Germinal center (tissue), 1 donor: ENCODE data around the gene PAQR7.

Experiments
- DNase-seq: peaks from one replicate; pipeline ENCODE4 v3.0.0; 2012; ENCODE audit warnings: mixed read lengths, low spot score

The PAQR7 gene

GRCh38 chr1:25875154-25875855 is at the start of gene PAQR7:
Gene PAQR7, minus strand, starts transcription at chr1:25875708. Its CDS starts 11,869 bp downstream, at chr1:25863839.
- peak; percentile 66 for DNase-seq

- DNase-seq: no peak
Measured at GRCh38 chr1:25924454-25924853, 48.9 kb upstream of the PAQR7 start.

GRCh38 chr1:25922971-25923552 is 47.6 kb upstream of the PAQR7 start:
- DNase-seq: no peak

DNA sequence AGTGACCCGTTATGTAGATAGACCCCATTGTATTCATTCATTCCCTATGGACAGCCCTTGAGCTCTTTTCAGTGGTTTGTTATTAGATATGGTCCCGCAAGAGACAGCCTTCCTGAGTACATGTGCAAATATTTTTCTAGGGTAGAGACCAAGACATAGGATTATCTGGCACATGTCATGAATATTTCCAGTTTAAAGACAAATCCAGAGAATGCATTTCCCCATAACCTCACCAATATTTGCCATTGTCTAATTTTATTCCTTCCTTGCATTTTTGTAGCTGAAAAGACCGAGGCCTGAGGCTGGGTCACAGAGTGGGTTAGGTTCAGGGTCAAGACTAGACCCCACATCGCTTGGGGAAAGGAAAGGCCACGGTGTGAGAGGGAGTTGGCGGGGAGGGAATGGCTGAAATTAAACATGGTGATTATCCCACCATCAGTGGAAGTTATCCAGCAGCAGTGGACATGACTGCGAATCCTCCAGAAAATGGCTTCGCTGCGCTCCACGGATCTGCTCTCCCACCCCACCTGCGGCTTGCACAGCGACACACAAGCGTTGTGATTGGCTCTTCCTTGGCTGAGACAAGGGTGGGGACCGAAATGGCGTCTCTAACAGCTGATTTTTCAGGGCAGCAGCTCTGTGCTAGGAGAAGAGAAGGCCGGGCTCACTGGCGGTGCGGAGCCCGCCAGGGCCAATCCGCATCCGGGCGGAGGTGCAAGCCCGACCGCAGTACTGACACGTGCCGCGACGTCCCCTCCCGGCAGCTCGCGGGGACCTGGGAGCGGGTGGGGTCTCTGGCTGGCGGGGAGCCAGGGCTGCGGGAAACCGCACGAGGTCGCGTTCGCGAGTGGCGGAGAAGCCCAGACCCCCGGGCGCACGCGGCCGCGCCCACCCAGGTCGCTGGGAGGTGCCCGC is 46.8 kb upstream of the PAQR7 start:
- DNase-seq: no peak

DNA sequence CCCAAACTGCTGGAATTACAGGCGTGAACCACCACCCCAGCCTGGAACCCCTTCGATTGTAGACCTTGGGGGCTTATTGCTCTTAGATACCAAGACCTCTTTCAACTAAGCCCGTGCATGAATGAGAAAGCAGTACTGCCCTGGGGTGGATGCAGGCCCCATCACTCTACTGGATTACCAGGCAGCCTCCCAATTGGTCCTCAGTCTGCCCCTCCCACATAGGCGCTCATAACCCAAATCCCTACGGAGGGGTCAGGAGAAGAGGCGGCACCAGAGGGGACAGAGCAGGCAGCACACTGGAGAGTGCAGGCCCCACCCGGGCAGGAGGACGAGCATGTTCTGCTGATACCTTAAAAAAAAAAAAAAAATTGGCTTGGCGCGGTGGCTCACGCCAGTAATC is 43.1 kb upstream of the PAQR7 start:
- no peak for DNase-seq

- no peak for DNase-seq
Measured at GRCh38 chr1:25917996-25918395, 42.5 kb upstream of the PAQR7 start.

- no peak for DNase-seq
Measured at GRCh38 chr1:25916460-25916859, 41.0 kb upstream of the PAQR7 start.

- peak; percentile 25 for DNase-seq
Measured at GRCh38 chr1:25914074-25914995, 38.8 kb upstream of the PAQR7 start.

DNA sequence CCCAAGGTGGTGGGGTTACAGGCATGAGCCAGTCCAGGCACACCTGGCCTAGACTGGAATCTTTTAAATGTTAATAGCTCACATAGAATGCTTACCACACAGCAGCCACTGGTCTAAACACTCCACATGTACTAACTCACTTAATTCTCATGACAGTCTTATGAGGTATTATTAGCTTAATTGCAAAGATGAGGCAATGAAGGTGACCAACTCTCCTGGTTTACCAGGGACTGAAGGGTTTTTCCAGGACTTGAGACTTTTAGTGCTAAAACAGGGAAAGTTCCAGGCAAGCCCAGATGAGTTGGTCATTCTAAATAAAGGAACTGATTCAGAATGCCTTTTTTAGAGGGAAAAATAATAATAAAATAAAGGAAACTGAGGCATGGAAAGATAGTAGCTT is 37.7 kb upstream of the PAQR7 start:
- no peak for DNase-seq

- no peak for DNase-seq
Measured at GRCh38 chr1:25912076-25912831, 36.7 kb upstream of the PAQR7 start.

DNA sequence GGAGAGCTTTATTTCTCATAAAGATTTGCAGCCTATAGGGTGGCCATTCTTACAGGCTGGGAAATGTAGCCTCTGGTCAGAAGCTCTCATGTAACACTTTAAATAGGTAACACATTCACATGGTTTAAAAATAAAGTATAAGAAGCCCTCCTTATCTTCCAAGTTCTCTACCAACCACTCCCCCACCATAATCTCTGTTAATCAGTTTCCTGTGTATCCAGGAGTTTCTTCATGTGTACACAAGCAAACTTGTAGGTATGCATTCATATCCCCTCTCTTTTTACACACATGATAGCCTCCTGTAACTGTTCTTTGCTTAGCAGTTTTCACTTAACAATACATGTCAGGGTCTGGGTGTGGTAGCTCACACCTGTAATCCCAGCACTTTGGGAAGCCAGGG is 35.7 kb upstream of the PAQR7 start:
- DNase-seq: no peak

DNA sequence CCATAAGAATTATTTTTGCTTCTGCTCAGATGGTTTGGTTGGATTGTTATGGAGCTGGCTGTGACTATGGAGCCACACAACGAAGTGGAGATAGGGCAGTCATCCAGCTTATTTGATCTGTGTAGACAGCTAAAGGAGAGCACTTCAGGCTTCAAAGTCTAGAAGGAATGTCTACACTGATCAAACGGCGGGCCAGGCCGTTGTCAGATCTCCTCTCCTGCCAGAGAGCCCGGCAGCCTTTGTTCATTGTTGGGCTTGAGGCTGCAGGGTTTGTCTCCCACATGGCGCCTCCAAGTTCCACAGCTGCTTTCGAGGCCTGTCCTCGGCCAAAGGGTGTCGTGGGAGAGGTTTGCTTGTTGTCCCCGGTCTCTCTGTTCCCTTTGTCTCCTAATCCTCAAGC is 33.5 kb upstream of the PAQR7 start:
- DNase-seq: no peak

- DNase-seq: no peak
Measured at GRCh38 chr1:25908161-25908560, 32.7 kb upstream of the PAQR7 start.

DNA sequence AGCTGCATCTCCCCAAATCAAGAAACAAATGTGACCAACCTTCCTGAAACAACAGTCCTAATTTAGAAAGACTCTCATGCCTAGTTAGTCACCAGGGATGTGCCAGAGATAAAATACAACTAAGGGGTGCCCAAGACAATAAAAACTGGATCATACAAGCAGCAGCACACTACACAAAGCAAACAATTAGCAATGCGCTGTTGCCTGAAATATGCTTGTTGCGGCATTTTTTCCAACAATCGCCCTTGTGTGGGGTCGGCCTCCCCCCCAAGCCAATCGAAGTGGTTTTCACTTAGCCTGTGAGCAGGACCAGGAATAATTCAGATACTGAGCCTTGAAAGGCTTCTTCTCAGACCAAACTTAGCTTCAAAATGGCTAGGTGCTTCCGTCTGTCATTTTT is 32.1 kb upstream of the PAQR7 start:
- no peak for DNase-seq

- DNase-seq: peak; percentile 19
Measured at GRCh38 chr1:25906644-25907300, 31.3 kb upstream of the PAQR7 start.

DNA sequence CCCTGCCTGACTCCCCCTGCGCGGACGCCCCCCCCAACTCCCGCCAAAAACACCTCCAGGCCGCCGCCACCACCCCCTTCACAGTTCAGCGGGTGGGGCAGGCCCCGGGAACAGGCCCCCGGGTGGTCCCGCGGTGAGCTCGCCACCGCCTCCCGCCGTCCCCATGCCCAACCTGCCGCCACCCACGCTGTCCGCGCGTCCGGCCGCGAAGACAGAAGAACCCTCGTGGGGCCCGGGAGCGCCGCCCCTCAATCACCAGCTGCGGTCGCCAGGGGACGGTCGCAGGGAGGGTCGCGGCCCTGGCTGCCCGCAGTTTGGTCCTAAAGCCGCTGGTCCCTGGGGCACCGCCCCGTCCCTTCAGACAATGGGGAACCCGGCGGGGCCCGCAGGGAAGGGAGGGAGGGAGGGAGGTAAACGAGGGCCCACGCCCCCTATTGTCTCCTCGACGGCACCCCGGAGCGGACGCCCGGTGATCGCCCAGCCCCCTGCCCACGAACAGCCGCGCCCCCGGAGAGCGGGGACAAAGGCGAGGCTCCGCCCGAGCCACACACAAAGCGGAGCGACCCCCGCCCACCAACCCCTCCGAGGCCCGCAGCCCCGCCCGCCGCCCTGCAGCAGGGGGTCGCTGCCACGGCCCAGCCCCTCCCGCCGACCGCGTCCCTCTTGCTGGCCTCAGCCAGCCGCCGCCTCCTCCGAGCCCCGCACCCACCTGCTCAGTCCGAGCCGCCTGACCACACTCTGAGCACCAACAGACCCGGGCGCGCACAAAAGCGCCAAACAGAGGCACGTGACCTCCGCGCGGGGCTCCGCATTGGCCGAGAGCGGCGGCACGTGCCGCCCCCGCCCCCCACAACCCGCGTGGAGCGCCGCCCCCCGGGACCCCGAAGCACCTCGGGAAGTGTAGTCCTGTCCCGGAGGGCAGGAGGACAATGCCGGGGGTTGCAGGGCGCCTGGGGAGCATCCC is 30.5 kb upstream of the PAQR7 start, which contains the start of gene STMN1:
STMN1 (minus strand) TSS at position 740 of the 964 bp plus-strand sequence. CDS start 1,743 bp downstream, outside the sequence.
- peak; percentile 95 for DNase-seq

- peak; percentile 96 for DNase-seq
Measured at GRCh38 chr1:25904943-25905679, 29.6 kb upstream of the PAQR7 start.

- no peak for DNase-seq
Measured at GRCh38 chr1:25903986-25904385, 28.5 kb upstream of the PAQR7 start.
